Islet precursor cell (in vitro differentiated cells): ENCODE results near the gene PNPLA4.

Experiments used
- DNase-seq: peaks from one replicate; pipeline ENCODE4 v3.0.0-alpha.2; 2018

PNPLA4 gene

GRCh38 chrX:7852166-7852565 lies 75.0 kb downstream of the PNPLA4 start:
- DNase-seq: no peak
